Endothelial cell of umbilical vein (primary cell): ENCODE data around the gene AFAP1L2. TPM values are rescaled to one million over a fixed set of nuclear protein-coding genes. Genes with fewer than 3 reads are reported as not detected.
"Not testable (repeated sequence)": the region's sequence is repeated elsewhere in the genome, so short reads cannot be mapped to it uniquely, and the experiment has no call there.

Experiments used
- BruUV-seq: library from RNA; stranded (reverse); fragments of 400-500 nt; replicated peaks from 2 replicates; lab custom pipeline; 2021; lab: Mats Ljungman, UMichigan
- CTCF ChIA-PET: fragments of 300-600, 350-600 bp; sonication (Branson Sonifier 250); formaldehyde crosslinking; loops from one replicate; lab custom pipeline; 2021; ENCODE audit warnings: antibody characterized with exemption, inconsistent platforms; lab: Charles Lee
- POLR2A ChIA-PET: fragments of 300-600, 350-600 bp; sonication (Branson Sonifier 250); formaldehyde crosslinking; loops from one replicate; lab custom pipeline; 2021; ENCODE audit warnings: antibody characterized with exemption, inconsistent platforms; lab: Charles Lee
- DNase-seq: peaks from one replicate; pipeline ENCODE4 v3.0.0-alpha.2; 2011; ENCODE audit warnings: low read depth, low spot score
- FAIRE-seq: peaks from 2 replicates; lab custom pipeline; 2011; peaks lifted over from hg19 to GRCh38; lab: Jason Lieb, UNC
- H2AFZ ChIP-seq: 2 replicates; pipeline ENCODE4 v1.6.0; 2012; ENCODE audit warnings: low read depth, low read length, control low read depth, inconsistent platforms
- H3K27ac ChIP-seq: 2 replicates; pipeline ENCODE4 v1.5.1; 2011; ENCODE audit warnings: low read depth, mild to moderate bottlenecking, control low read depth, low read length, moderate library complexity; ENCODE audit not compliant: insufficient read depth
- H3K27me3 ChIP-seq, 2 experiments: 2 replicates each; pipeline versions ENCODE4 v1.6.0 to v1.6.1; 2011; ENCODE audit warnings: low read length in 2 of 2, mixed read lengths in 1 of 2; ENCODE audit not compliant: control insufficient read depth in 2 of 2, insufficient read depth in 2 of 2
- H3K36me3 ChIP-seq, 2 experiments: 2 replicates in 1 of 2; 3 replicates in 1 of 2; pipeline ENCODE4 v1.5.1; 2011; ENCODE audit warnings: low read length in 2 of 2, mild to moderate bottlenecking in 1 of 2, moderate library complexity in 1 of 2; ENCODE audit not compliant: control insufficient read depth in 2 of 2, insufficient read depth in 2 of 2; ENCODE audit errors: extremely low read depth in 1 of 2
- H3K4me1 ChIP-seq: 3 replicates; pipeline ENCODE4 v1.5.1; 2011; ENCODE audit warnings: mild to moderate bottlenecking, low read length; ENCODE audit not compliant: control insufficient read depth, insufficient read depth; ENCODE audit errors: extremely low read depth
- H3K4me2 ChIP-seq: 2 replicates; pipeline ENCODE4 v1.6.1; 2011; ENCODE audit warnings: low read length, control low read depth, mixed read lengths; ENCODE audit not compliant: insufficient read depth
- H3K4me3 ChIP-seq, 3 experiments: fragments of 200-600 bp in 1 of 3; sonication (generic), shearing (Covaris generic) in 1 of 3; replicated peaks in 1 of 3; 2 replicates each; pipeline ENCODE4 v1.5.1; 2011 to 2016; ENCODE audit warnings: control low read depth in 3 of 3, low read length in 3 of 3, mild to moderate bottlenecking in 2 of 3, inconsistent platforms in 1 of 3, low read depth in 1 of 3, moderate library complexity in 1 of 3; ENCODE audit not compliant: insufficient read depth in 1 of 3
- H3K79me2 ChIP-seq: 2 replicates; pipeline ENCODE4 v1.6.0; 2012; ENCODE audit warnings: low read length, inconsistent platforms; ENCODE audit not compliant: control insufficient read depth, insufficient read depth
- H3K9ac ChIP-seq: replicated peaks from 2 replicates; pipeline ENCODE3; 2011; ENCODE audit warnings: low read length, control low read depth; ENCODE audit not compliant: insufficient read depth; ENCODE audit errors: extremely low read depth
- H3K9me1 ChIP-seq: replicated peaks from 3 replicates; pipeline ENCODE4 v1.6.0; 2011; ENCODE audit warnings: mild to moderate bottlenecking, low read length; ENCODE audit not compliant: control insufficient read depth, insufficient read depth; ENCODE audit errors: extremely low read depth
- H3K9me3 ChIP-seq: replicated peaks from 2 replicates; pipeline ENCODE4 v1.5.1; 2012; ENCODE audit warnings: low read length, inconsistent platforms; ENCODE audit not compliant: control insufficient read depth, insufficient read depth
- H4K20me1 ChIP-seq: replicated peaks from 2 replicates; pipeline ENCODE3; 2011; ENCODE audit warnings: mild to moderate bottlenecking, low read length; ENCODE audit not compliant: control insufficient read depth, insufficient read depth; ENCODE audit errors: extremely low read depth
- CTCF ChIP-seq, 2 donors: IDR thresholded peaks; 1 replicate in 1 of 2; 2 replicates in 1 of 2; pipeline ENCODE4 v1.5.1; 2011; ENCODE audit warnings: low read length in 2 of 2, mild to moderate bottlenecking in 2 of 2, moderate library complexity in 2 of 2, control low read depth in 1 of 2, inconsistent platforms in 1 of 2, low read depth in 1 of 2; ENCODE audit not compliant: insufficient read depth in 1 of 2; ENCODE audit errors: extremely low read depth in 1 of 2
- EZH2 ChIP-seq: IDR thresholded peaks from 2 replicates; pipeline ENCODE4 v1.6.1; 2012; ENCODE audit warnings: borderline replicate concordance, low read depth, mild to moderate bottlenecking, moderate library complexity, low read length, inconsistent platforms; ENCODE audit not compliant: severe bottlenecking
- FOS ChIP-seq: IDR thresholded peaks from 2 replicates; pipeline ENCODE4 v1.6.1; 2011; ENCODE audit warnings: mild to moderate bottlenecking, low read length, moderate library complexity, borderline replicate concordance; ENCODE audit not compliant: insufficient read depth
- GATA2 ChIP-seq: IDR thresholded peaks from 2 replicates; pipeline ENCODE4 v1.7.0; 2011; ENCODE audit warnings: low read depth, mild to moderate bottlenecking, moderate library complexity, mixed read lengths, low read length; ENCODE audit not compliant: insufficient read length, insufficient read depth
- JUN ChIP-seq: IDR thresholded peaks from 2 replicates; pipeline ENCODE4 v1.6.1; 2011; ENCODE audit warnings: borderline replicate concordance, low read depth; ENCODE audit not compliant: insufficient read length, insufficient read depth
- MAX ChIP-seq: IDR thresholded peaks from 2 replicates; pipeline ENCODE4 v1.6.1; 2011; ENCODE audit not compliant: insufficient read depth, insufficient read length
- MYC ChIP-seq: IDR thresholded peaks from one replicate; pipeline ENCODE4 v1.6.1; 2011; ENCODE audit warnings: mild to moderate bottlenecking, low read depth, low read length
- POLR2A ChIP-seq: IDR thresholded peaks from 2 replicates; pipeline ENCODE4 v1.6.1; 2012; ENCODE audit warnings: low read depth, mild to moderate bottlenecking, control low read depth, low read length
- POLR2AphosphoS5 ChIP-seq: IDR thresholded peaks from 2 replicates; pipeline ENCODE4 v1.6.1; 2012; ENCODE audit warnings: low read depth, mild to moderate bottlenecking, control low read depth, low read length, moderate library complexity; ENCODE audit not compliant: insufficient read depth
- dilution Hi-C: fragments of 300-500 bp; cut with MboI; formaldehyde crosslinking; loops from one replicate; pipeline ENCODE4 v1.15.0; 2019; ENCODE audit warnings: low sequenced_read_pairs; ENCODE audit not compliant: extremely low pct_ligation_motif_present
- intact Hi-C: fragments of 100-400 bp; cut with micrococcal nuclease; formaldehyde crosslinking; loops from one replicate; pipeline ENCODE4 v1.10.0; 2022
- polyA plus RNA-seq, 4 experiments: library from polyadenylated mRNA; depleted of rRNA in 3 of 4; stranded (reverse) in 3 of 4; unstranded in 1 of 4; fragments of >200 nt; gene quantifications; 2 replicates each; pipeline versions ENCODE4 v1.2.1 to v1.2.3, GENCODE V29; 2011 to 2012; ENCODE audit warnings: missing spikeins in 1 of 4
- total RNA-seq: library from RNA; stranded (reverse); gene quantifications from 2 replicates; pipeline ENCODE4 v1.2.3, GENCODE V29; 2021

Gene AFAP1L2
- total and polyA plus RNA-seq, 2 donors (not counting 3 experiments of a cell fraction or from before 2014, with no cell fraction given): 0.90 to 4.1 TPM

DNA sequence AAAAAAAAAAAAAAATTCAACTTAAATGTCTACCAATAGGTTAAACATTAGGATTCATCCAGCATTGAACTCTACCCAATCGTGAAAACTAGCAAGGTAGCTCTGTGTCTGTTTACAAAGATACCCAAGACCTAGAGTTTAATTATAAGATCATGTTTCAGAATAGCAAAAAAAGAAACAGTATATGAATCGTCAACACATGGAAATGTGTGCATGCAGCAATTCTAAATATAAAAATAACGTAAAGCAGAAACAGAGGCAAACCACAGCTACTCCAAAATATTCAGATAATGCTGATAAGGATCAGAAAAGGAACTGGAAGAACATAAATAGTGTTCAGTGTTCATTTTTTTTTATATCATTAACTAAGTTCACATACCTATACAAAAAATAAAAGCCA is 68.7 kb downstream of the AFAP1L2 start:
- FAIRE-seq (no peak), DNase-seq (no peak)
- Histone ChIP-seq H3K36me3 (no peaks in the 10 kb centered on the region), H3K4me1 (no peaks in the 10 kb centered on the region), H3K27me3 (peaks cover 3 to 21% of the 10 kb centered on the region in 2 experiments), H3K27ac (no peak overlapping the region), H3K9ac (no peak overlapping the region), H3K4me2 (no peak overlapping the region), H3K9me1 (no peaks in the 10 kb centered on the region), H3K79me2 (no peaks in the 10 kb centered on the region), H3K4me3 (no peak overlapping the region), H2AFZ (no peak overlapping the region), H3K9me3 (no peaks in the 10 kb centered on the region), H4K20me1 (no peaks in the 10 kb centered on the region)
- ChIA-PET CTCF (no interaction called here), POLR2A (no interaction called here)
- BruUV-seq: no TSS peak
- intact Hi-C loops: no loop called here
- dilution Hi-C loops: no loop called here
- TF ChIP-seq JUN (no peak), GATA2 (no peak)

- CTCF ChIA-PET: interaction anchor here (1.0 kb wide), 1 partner anchor 30 kb away, joined by 3 read pairs; no protein-coding TSS in a partner anchor
- FAIRE-seq (no peak), DNase-seq (no peak)
- Histone ChIP-seq H3K79me2 (no peaks in the 10 kb centered on the region), H3K9me1 (no peaks in the 10 kb centered on the region), H3K9ac (no peak overlapping the region), H2AFZ (no peak overlapping the region), H4K20me1 (no peaks in the 10 kb centered on the region), H3K4me1 (no peaks in the 10 kb centered on the region), H3K9me3 (no peaks in the 10 kb centered on the region), H3K36me3 (no peaks in the 10 kb centered on the region), H3K4me3 (no peak overlapping the region), H3K4me2 (no peak overlapping the region), H3K27ac (no peak overlapping the region), H3K27me3 (peaks cover 3 to 21% of the 10 kb centered on the region in 2 experiments)
- dilution Hi-C loops: no loop called here
- no TSS peak for BruUV-seq
- intact Hi-C loops: no loop called here
- POLR2A ChIA-PET: no interaction called here
- no peak for TF ChIP-seq FOS
- TF ChIP-seq POLR2A: no peak
- no peak for TF ChIP-seq POLR2AphosphoS5
- no peak for TF ChIP-seq EZH2
- no peak for TF ChIP-seq CTCF (IDR thresholded peaks at IDR 0.05; ENCODE audit: extremely low read depth in 1 of 2, insufficient read depth in 1 of 2, low read depth in 1 of 2, low read length in 2 of 2)
- TF ChIP-seq GATA2: no peak
- TF ChIP-seq MYC: no peak
- no peak for TF ChIP-seq JUN
- TF ChIP-seq MAX: no peak
Observed at GRCh38 chr10:114334301-114334700, 70.0 kb downstream of the AFAP1L2 start.

- H3K4me3 ChIP-seq, POLR2A ChIA-PET, H3K36me3 ChIP-seq, H3K9me3 ChIP-seq, H3K9me1 ChIP-seq, H3K4me2 ChIP-seq, DNase-seq, BruUV-seq, FAIRE-seq, H3K9ac ChIP-seq, H3K4me1 ChIP-seq, H3K79me2 ChIP-seq, intact Hi-C loops, H3K27ac ChIP-seq, H4K20me1 ChIP-seq, H2AFZ ChIP-seq, dilution Hi-C loops: not testable (repeated sequence)
- CTCF ChIA-PET: interaction anchor here (1.6 kb wide), 1 partner anchor 30 kb away, joined by 5 read pairs; no protein-coding TSS in a partner anchor
- peaks cover 3 to 21% of the 10 kb centered on the region in 2 experiments for H3K27me3 ChIP-seq
Observed at GRCh38 chr10:114333441-114333840, 70.9 kb downstream of the AFAP1L2 start.
